H1 (cell line): ENCODE data around the gene ERGIC3. TPM values are rescaled to one million over a fixed set of nuclear protein-coding genes. Genes with fewer than 3 reads are reported as not detected.

Source experiments
- CBX8 ChIP-seq: fragments of 300-800, 300-1000 bp; sonication (generic); IDR thresholded peaks from 2 replicates; pipeline ENCODE4 v1.7.1; 2016; ENCODE audit warnings: low read depth, low read length, borderline replicate concordance
- FOSL1 ChIP-seq: IDR thresholded peaks from 2 replicates; pipeline ENCODE4 v1.6.1; 2011; ENCODE audit warnings: mild to moderate bottlenecking, low read depth, low read length, moderate library complexity; ENCODE audit not compliant: insufficient read depth
- JUND ChIP-seq: IDR thresholded peaks from 2 replicates; pipeline ENCODE4 v1.6.1; 2011; ENCODE audit warnings: mild to moderate bottlenecking, improper control_type of control experiment, low read length
- NANOG ChIP-seq: IDR thresholded peaks from 2 replicates; pipeline ENCODE4 v1.6.1; 2011; ENCODE audit warnings: low read length, low read depth, mild to moderate bottlenecking, inconsistent platforms; ENCODE audit not compliant: insufficient read depth, poor library complexity, severe bottlenecking
- TAF1 ChIP-seq: IDR thresholded peaks from 2 replicates; pipeline ENCODE4 v1.6.1; 2011; ENCODE audit warnings: mild to moderate bottlenecking, low read depth, low read length
- polyA plus RNA-seq, 7 experiments: library from polyadenylated mRNA; depleted of rRNA in 3 of 7; stranded (reverse) in 5 of 7; unstranded in 2 of 7; fragments of >200 nt in 5 of 7; fragments of 200-250 nt in 2 of 7; gene quantifications; 1 replicate in 5 of 7; 2 replicates in 1 of 7; 4 replicates in 1 of 7; pipeline versions ENCODE4 v1.2.1 to v1.2.3, GENCODE V29; 2011 to 2013; ENCODE audit warnings: missing spikeins in 2 of 7, mixed read lengths in 2 of 7
- total RNA-seq: library from RNA; stranded (reverse); fragmentation: NEBNext Ultra II Directional; extraction: Animal tissue kit (Norgen Biotek cat#: 25700); gene quantifications from 2 replicates; pipeline ENCODE4 v1.2.1, GENCODE V29; 2021

The ERGIC3 gene
- total and polyA plus RNA-seq, 2 of the 8 experiments (the other 6 are each of a cell fraction or from before 2014, with no cell fraction given), result 178 to 341 TPM

DNA sequence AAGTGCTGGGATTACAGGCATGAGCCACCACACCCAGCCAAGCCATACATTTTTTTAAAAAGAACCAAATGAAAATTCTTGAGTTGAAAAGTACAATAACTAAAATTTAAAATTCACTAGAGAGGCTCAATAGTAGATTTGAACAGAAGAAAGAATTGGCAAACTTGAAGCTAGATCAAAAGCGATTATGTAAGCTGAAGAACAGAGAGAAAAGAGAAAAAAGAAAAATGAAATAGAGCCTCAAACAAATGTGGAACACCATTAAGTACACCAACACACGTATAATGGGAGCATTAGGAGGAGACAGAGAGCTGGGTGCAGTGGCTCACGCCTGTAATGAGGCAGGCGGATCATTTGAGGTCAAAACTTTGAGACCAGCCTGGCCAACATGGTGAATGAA, 31.0 kb downstream of the ERGIC3 start (continued):
- TF ChIP-seq CBX8 (no peak), FOSL1 (no peak), TAF1 (no peak), JUND (no peak), NANOG (no peak)
